Natural killer cell (primary cell): ENCODE results near the gene ARAF. TPM values are rescaled to one million over a fixed set of nuclear protein-coding genes. Genes with fewer than 3 reads are reported as not detected.
"Not testable (repeated sequence)": the region's sequence is repeated elsewhere in the genome, so short reads cannot be mapped to it uniquely, and the experiment has no call there.

Source experiments
- ATAC-seq, 3 donors: fragments of 150-1000 bp in 2 of 3; fragments of 200-7000 bp in 1 of 3; cut with Tn5 transposase; 1 replicate in 1 of 3; 2 replicates in 2 of 3; pipeline ENCODE4 v1.10.0; 2021; ENCODE audit warnings: mild to moderate bottlenecking in 2 of 3, moderate library complexity in 2 of 3
- DNase-seq, 2 donors: peaks; one replicate each; pipeline versions ENCODE4 v3.0.0 to v3.0.0-alpha.2; 2013 to 2021; ENCODE audit warnings: mixed read lengths in 1 of 2
- H3K27ac ChIP-seq: one replicate; pipeline ENCODE4 v1.5.1; 2013; ENCODE audit warnings: mild to moderate bottlenecking, low read length
- H3K27me3 ChIP-seq: one replicate; pipeline ENCODE4 v1.6.1; 2013; ENCODE audit warnings: low read length; ENCODE audit not compliant: control insufficient read depth, insufficient read depth
- H3K36me3 ChIP-seq: one replicate; pipeline ENCODE4 v1.6.1; 2013; ENCODE audit warnings: low read length; ENCODE audit not compliant: control insufficient read depth, insufficient read depth
- H3K4me1 ChIP-seq: one replicate; pipeline ENCODE4 v1.6.1; 2013; ENCODE audit warnings: low read length; ENCODE audit not compliant: control insufficient read depth, insufficient read depth
- H3K4me3 ChIP-seq: one replicate; pipeline ENCODE4 v1.5.1; 2013; ENCODE audit warnings: low read length
- H3K9me3 ChIP-seq: one replicate; pipeline ENCODE4 v1.6.1; 2013; ENCODE audit warnings: low read length; ENCODE audit not compliant: control insufficient read depth, insufficient read depth
- H3K27ac Mint-ChIP-seq, 2 donors: one replicate each; pipeline ENCODE4 v1.8.0; 2022; ENCODE audit warnings: mild to moderate bottlenecking in 2 of 2, mixed read lengths in 2 of 2, moderate library complexity in 1 of 2
- H3K27me3 Mint-ChIP-seq, 2 donors: one replicate each; pipeline ENCODE4 v1.8.0; 2022; ENCODE audit warnings: low read depth in 2 of 2, mixed read lengths in 2 of 2
- H3K36me3 Mint-ChIP-seq: one replicate; pipeline ENCODE4 v1.8.0; 2022; ENCODE audit warnings: mixed read lengths
- H3K4me1 Mint-ChIP-seq, 2 donors: one replicate each; pipeline ENCODE4 v1.8.0; 2022; ENCODE audit warnings: mixed read lengths in 2 of 2
- H3K4me3 Mint-ChIP-seq: one replicate; pipeline ENCODE4 v1.8.0; 2022; ENCODE audit warnings: mild to moderate bottlenecking, moderate library complexity, mixed read lengths
- H3K9me3 Mint-ChIP-seq, 2 donors: one replicate each; pipeline ENCODE4 v1.8.0; 2022; ENCODE audit warnings: mixed read lengths in 2 of 2
- WGBS: methylation state at CpG from one replicate; pipeline ENCODE4 v1.1.7; 2013; ENCODE audit warnings: missing lambda C conversion rate; ENCODE audit not compliant: insufficient coverage; 5-methylcytosine and 5-hydroxymethylcytosine counted together
- intact Hi-C: fragments of 100-400 bp; cut with micrococcal nuclease; formaldehyde crosslinking; loops from one replicate; pipeline ENCODE4 v1.14.2; 2022
- total RNA-seq, 4 donors: library from RNA; stranded (reverse); fragments of 120-200 nt in 1 of 4; gene quantifications; one replicate each; pipeline versions ENCODE4 v1.2.3 to v1.2.4, GENCODE V29; 2013 to 2022
- TF ChIP-seq, protein P1 (sequence below): fragments of 200-600 bp; IDR thresholded peaks from one replicate; pipeline ENCODE4 v1.8.0; 2022; ENCODE audit warnings: antibody characterized with exemption

ARAF gene
- total RNA-seq, 3 donors from 2014 or later (not counting 1 experiment from before 2014, with no cell fraction given) = 162 to 173 (median 169) TPM

DNA sequence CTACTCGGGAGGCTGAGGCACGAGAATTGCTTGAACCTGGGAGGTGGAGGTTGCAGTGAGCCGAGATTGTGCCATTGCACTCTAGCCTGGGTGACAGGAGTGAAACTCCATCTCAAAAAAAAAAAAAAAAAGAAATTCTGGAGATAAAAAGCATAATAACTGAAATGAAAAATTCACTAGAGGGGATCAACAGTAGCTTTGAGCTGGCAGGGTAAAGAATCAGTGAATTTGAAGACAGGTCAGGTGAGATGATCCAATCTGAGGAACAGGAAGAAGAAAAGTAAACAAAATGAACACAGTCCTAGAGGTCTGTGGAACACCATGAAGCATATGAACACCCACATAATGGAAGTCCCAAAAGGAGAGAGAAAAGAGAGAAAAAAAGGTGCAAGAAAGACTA, 36.2 kb downstream of the ARAF start:
- Histone ChIP-seq H3K27me3 (no peaks in the 10 kb centered on the region), H3K4me3 (no peak overlapping the region), H3K4me1 (no peaks in the 10 kb centered on the region), H3K36me3 (no peaks in the 10 kb centered on the region), H3K9me3 (peaks cover 4% of the 10 kb centered on the region), H3K27ac (no peak overlapping the region)
- Mint-ChIP-seq H3K36me3 (peaks cover 22% of the 10 kb centered on the region), H3K27ac (no peak overlapping the region), H3K4me1 (peaks cover 8 to 9% of the 10 kb centered on the region in 2 donors), H3K27me3 (peaks cover 3 to 26% of the 10 kb centered on the region in 2 donors), H3K9me3 (peaks cover 3 to 4% of the 10 kb centered on the region in 2 donors), H3K4me3 (no peak overlapping the region)
- no peak for DNase-seq
- ATAC-seq = no peak
- intact Hi-C loops = no loop called here
- TF ChIP-seq, protein P1, sequence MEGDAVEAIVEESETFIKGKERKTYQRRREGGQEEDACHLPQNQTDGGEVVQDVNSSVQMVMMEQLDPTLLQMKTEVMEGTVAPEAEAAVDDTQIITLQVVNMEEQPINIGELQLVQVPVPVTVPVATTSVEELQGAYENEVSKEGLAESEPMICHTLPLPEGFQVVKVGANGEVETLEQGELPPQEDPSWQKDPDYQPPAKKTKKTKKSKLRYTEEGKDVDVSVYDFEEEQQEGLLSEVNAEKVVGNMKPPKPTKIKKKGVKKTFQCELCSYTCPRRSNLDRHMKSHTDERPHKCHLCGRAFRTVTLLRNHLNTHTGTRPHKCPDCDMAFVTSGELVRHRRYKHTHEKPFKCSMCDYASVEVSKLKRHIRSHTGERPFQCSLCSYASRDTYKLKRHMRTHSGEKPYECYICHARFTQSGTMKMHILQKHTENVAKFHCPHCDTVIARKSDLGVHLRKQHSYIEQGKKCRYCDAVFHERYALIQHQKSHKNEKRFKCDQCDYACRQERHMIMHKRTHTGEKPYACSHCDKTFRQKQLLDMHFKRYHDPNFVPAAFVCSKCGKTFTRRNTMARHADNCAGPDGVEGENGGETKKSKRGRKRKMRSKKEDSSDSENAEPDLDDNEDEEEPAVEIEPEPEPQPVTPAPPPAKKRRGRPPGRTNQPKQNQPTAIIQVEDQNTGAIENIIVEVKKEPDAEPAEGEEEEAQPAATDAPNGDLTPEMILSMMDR = no peak
- 89% methylated on average over 2 of the region's 3 CpGs for WGBS

DNA sequence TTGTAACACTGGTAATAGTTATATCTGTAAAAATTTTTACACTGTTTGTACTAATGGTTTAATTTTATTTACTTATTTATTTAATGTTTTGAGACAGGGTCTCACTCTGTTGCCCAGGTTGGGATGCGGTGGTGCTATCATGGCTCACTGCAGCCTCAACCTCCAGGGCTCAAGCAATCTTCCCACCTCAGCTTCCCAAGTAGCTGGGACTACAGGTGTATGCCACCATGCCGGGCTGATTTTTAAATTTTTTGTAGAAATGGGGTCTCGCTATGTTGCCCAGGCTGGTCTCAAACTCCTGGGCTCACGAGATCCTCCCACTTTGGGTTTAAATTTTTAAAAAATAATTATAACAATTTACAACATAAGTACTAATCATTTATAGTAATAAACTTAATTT, 42.1 kb downstream of the ARAF start:
- DNase-seq, intact Hi-C loops, H3K4me1 ChIP-seq, H3K36me3 ChIP-seq, H3K27ac Mint-ChIP-seq, H3K4me3 Mint-ChIP-seq, H3K9me3 ChIP-seq, H3K4me1 Mint-ChIP-seq, H3K4me3 ChIP-seq, ATAC-seq, H3K9me3 Mint-ChIP-seq, H3K27ac ChIP-seq, H3K27me3 ChIP-seq: not testable (repeated sequence)
- no CpG with 5 or more reads among the region's 4 CpGs for WGBS
- peaks cover 16% of the 10 kb centered on the region for H3K36me3 Mint-ChIP-seq
- peaks cover 3 to 26% of the 10 kb centered on the region in 2 donors for H3K27me3 Mint-ChIP-seq

DNA sequence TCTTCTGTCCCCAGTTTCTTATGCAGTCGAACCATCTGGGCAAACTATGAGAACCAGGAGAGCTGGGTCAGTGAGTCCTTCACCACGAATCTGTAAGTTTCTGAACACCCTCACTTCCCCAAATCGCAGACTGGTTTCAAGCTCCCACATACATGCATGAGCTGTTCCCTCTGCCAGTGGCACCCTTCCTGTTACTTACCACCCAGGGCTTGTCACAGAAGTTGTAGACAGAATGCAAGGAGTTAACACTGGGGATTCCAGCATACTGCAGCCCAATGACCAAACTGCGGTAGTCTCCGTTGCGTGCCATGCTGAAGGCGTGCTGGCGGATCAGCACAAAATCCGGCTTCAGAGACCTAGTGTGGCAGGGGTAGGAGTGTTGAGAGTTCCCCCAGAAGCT, 44.0 kb downstream of the ARAF start:
- peaks cover 3 to 18% of the 10 kb centered on the region in 2 donors for H3K27me3 Mint-ChIP-seq
- TF ChIP-seq, protein P1 = no peak
- ATAC-seq (no peak), DNase-seq (no peak)
- no peaks in the 10 kb centered on the region for H3K4me1 Mint-ChIP-seq
- Histone ChIP-seq H3K36me3 (no peaks in the 10 kb centered on the region), H3K4me1 (no peaks in the 10 kb centered on the region), H3K27ac (no peak overlapping the region), H3K4me3 (no peak overlapping the region), H3K27me3 (no peaks in the 10 kb centered on the region), H3K9me3 (no peaks in the 10 kb centered on the region)
- H3K4me3 Mint-ChIP-seq = no peak overlapping the region
- 63% methylated on average over 6 of the region's 9 CpGs for WGBS
- no peak overlapping the region for H3K27ac Mint-ChIP-seq
- peaks cover 9% of the 10 kb centered on the region for H3K36me3 Mint-ChIP-seq
- intact Hi-C loops = no loop called here
- no peaks in the 10 kb centered on the region for H3K9me3 Mint-ChIP-seq

DNA sequence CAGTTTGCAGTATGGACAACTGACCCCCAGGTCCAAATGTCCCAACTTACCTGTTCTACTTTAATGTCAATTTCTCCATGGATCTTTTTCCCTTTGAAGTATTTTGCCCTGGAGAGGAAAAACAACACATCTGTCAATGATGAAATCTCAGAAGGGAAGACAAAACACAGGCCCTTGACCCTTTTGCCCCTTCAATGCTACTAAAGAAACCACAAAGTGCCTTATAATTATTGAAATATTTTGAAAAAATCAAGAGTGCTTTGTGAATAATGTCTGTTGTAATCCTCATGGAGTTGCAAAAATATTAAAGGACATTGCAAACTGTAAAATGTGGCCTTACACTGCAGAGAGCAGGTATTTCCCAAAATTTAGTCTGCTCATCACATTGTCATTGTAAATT, 46.1 kb downstream of the ARAF start:
- no peaks in the 10 kb centered on the region for H3K27me3 ChIP-seq
- no peak overlapping the region for H3K4me3 Mint-ChIP-seq
- no peak for ATAC-seq
- no peaks in the 10 kb centered on the region for H3K9me3 Mint-ChIP-seq
- intact Hi-C loops = no loop called here
- no peaks in the 10 kb centered on the region for H3K36me3 ChIP-seq
- DNase-seq = no peak
- H3K4me1 Mint-ChIP-seq = no peaks in the 10 kb centered on the region
- no peak overlapping the region for H3K4me3 ChIP-seq
- TF ChIP-seq, protein P1 = no peak
- H3K27ac ChIP-seq = no peak overlapping the region
- no peaks in the 10 kb centered on the region for H3K4me1 ChIP-seq
- H3K27ac Mint-ChIP-seq = no peak overlapping the region
- H3K27me3 Mint-ChIP-seq = peaks cover 0 to 2% of the 10 kb centered on the region in 2 donors
- no peaks in the 10 kb centered on the region for H3K36me3 Mint-ChIP-seq
- H3K9me3 ChIP-seq = no peaks in the 10 kb centered on the region
